IMR-90 (cell line): ENCODE results near the gene ERMARD.
A peak's percentile ranks its signal among the peaks of the same experiment; 100 is the strongest.

Experiments used
- CEBPB ChIP-seq: IDR thresholded peaks from 2 replicates; pipeline ENCODE4 v1.6.1; 2012; ENCODE audit warnings: low read depth, low read length, improper control_type of control experiment
- CTCF ChIP-seq: conservative IDR thresholded peaks from 2 replicates; pipeline ENCODE4 v1.5.1; 2012; ENCODE audit warnings: mild to moderate bottlenecking, low read depth, low read length, improper control_type of control experiment
- ELK1 ChIP-seq: fragments of 150-350 bp; IDR thresholded peaks from 2 replicates; pipeline ENCODE4 v1.6.1; 2016; ENCODE audit warnings: low read depth, mild to moderate bottlenecking, low read length, moderate library complexity, borderline replicate concordance
- MAZ ChIP-seq: IDR thresholded peaks from 2 replicates; pipeline ENCODE4 v1.6.1; 2012; ENCODE audit warnings: low read depth, mild to moderate bottlenecking, low read length, improper control_type of control experiment, moderate library complexity, borderline replicate concordance
- MXI1 ChIP-seq: IDR thresholded peaks from 2 replicates; pipeline ENCODE4 v1.6.1; 2012; ENCODE audit warnings: low read depth, mild to moderate bottlenecking, low read length, moderate library complexity, borderline replicate concordance
- POLR2A ChIP-seq: IDR thresholded peaks from 2 replicates; pipeline ENCODE4 v1.6.1; 2012; ENCODE audit warnings: mild to moderate bottlenecking, low read depth, low read length
- RAD21 ChIP-seq: IDR thresholded peaks from 2 replicates; pipeline ENCODE4 v1.6.1; 2012; ENCODE audit warnings: low read length, improper control_type of control experiment
- RCOR1 ChIP-seq: IDR thresholded peaks from 2 replicates; pipeline ENCODE4 v1.6.1; 2012; ENCODE audit warnings: mild to moderate bottlenecking, low read length, improper control_type of control experiment; ENCODE audit not compliant: insufficient replicate concordance
- RFX5 ChIP-seq: IDR thresholded peaks from 2 replicates; pipeline ENCODE4 v1.8.0; 2012; ENCODE audit warnings: low read depth, mild to moderate bottlenecking, low read length, moderate library complexity
- SMC3 ChIP-seq: fragments of 150-350 bp; IDR thresholded peaks from 2 replicates; pipeline ENCODE4 v1.6.1; 2016; ENCODE audit warnings: low read depth, mild to moderate bottlenecking, antibody characterized with exemption, low read length, moderate library complexity
- USF2 ChIP-seq: fragments of 150-350 bp; IDR thresholded peaks from 2 replicates; pipeline ENCODE4 v1.6.1; 2017; ENCODE audit warnings: mild to moderate bottlenecking, antibody characterized with exemption, low read length, low read depth

GRCh38 chr6:169789944-169790927 lies 38.8 kb downstream of the ERMARD start:
- TF ChIP-seq MXI1 (0 out of 2 replicates have a peak, but pooled peaks have one; percentile 17), CTCF (peak; percentile 97), POLR2A (peak; percentile 44; the same call in 1 of the 2 replicates), RFX5 (no peak), RAD21 (peak; percentile 93), USF2 (no peak), ELK1 (no peak), SMC3 (peak; percentile 82), CEBPB (no peak), RCOR1 (no peak), MAZ (no peak)
